ENCODE measurements around the gene MEIS2.

MEIS2 gene

GRCh38 chr15:37010595-37010994, 89.8 kb downstream of the MEIS2 start:
- Mint-ChIP-seq H3K4me3 (no peak overlapping the region), H3K27me3 (ENCODE audit: low read depth) (no peaks in the 10 kb centered on the region), H3K4me1 (peaks cover 30% of the 10 kb centered on the region), H3K36me3 (ENCODE audit: low read depth) (peaks cover 72% of the 10 kb centered on the region), H3K9me3 (no peaks in the 10 kb centered on the region), H3K27ac (no peak overlapping the region)
- no peak for TF ChIP-seq CTCF (IDR thresholded peaks at IDR 0.05; ENCODE audit: unreplicated experiment in 3 of 3)

GRCh38 chr15:37009288-37009687, 91.1 kb downstream of the MEIS2 start:
- H3K36me3 Mint-ChIP-seq (ENCODE audit: low read depth) = peaks cover 80% of the 10 kb centered on the region
- H3K4me1 Mint-ChIP-seq = peaks cover 17% of the 10 kb centered on the region
- no peaks in the 10 kb centered on the region for H3K9me3 Mint-ChIP-seq
- no peak for TF ChIP-seq CTCF (IDR thresholded peaks at IDR 0.05; ENCODE audit: unreplicated experiment in 3 of 3)
- no peak overlapping the region for H3K27ac Mint-ChIP-seq
- H3K27me3 Mint-ChIP-seq (ENCODE audit: low read depth) = no peaks in the 10 kb centered on the region
- no peak overlapping the region for H3K4me3 Mint-ChIP-seq

GRCh38 chr15:37008205-37008604, 92.1 kb downstream of the MEIS2 start:
- Mint-ChIP-seq H3K27me3 (ENCODE audit: low read depth) (no peaks in the 10 kb centered on the region), H3K27ac (no peak overlapping the region), H3K4me1 (peaks cover 9% of the 10 kb centered on the region), H3K9me3 (no peaks in the 10 kb centered on the region), H3K36me3 (ENCODE audit: low read depth) (peaks cover 83% of the 10 kb centered on the region), H3K4me3 (no peak overlapping the region)
- TF ChIP-seq CTCF (IDR thresholded peaks at IDR 0.05; ENCODE audit: unreplicated experiment in 3 of 3) = no peak

- H3K36me3 Mint-ChIP-seq (ENCODE audit: low read depth) = peaks cover 83% of the 10 kb centered on the region
- no peak for TF ChIP-seq CTCF (IDR thresholded peaks at IDR 0.05; ENCODE audit: unreplicated experiment in 3 of 3)
- no peaks in the 10 kb centered on the region for H3K9me3 Mint-ChIP-seq
- H3K4me3 Mint-ChIP-seq = no peak overlapping the region
- no peak overlapping the region for H3K27ac Mint-ChIP-seq
- peaks cover 6% of the 10 kb centered on the region for H3K4me1 Mint-ChIP-seq
- H3K27me3 Mint-ChIP-seq (ENCODE audit: low read depth) = no peaks in the 10 kb centered on the region
Measured at GRCh38 chr15:37007301-37007700, 93.0 kb downstream of the MEIS2 start.

GRCh38 chr15:37004981-37005735, 95.2 kb downstream of the MEIS2 start:
- peaks cover 86% of the 10 kb centered on the region for H3K36me3 Mint-ChIP-seq (ENCODE audit: low read depth)
- no peak for TF ChIP-seq CTCF (IDR thresholded peaks at IDR 0.05; ENCODE audit: unreplicated experiment in 3 of 3)
- H3K27ac Mint-ChIP-seq = no peak overlapping the region
- no peaks in the 10 kb centered on the region for H3K4me1 Mint-ChIP-seq
- no peaks in the 10 kb centered on the region for H3K9me3 Mint-ChIP-seq
- no peak overlapping the region for H3K4me3 Mint-ChIP-seq
- H3K27me3 Mint-ChIP-seq (ENCODE audit: low read depth) = no peaks in the 10 kb centered on the region

GRCh38 chr15:37004373-37004869, 95.9 kb downstream of the MEIS2 start:
- Mint-ChIP-seq H3K4me3 (no peak overlapping the region), H3K36me3 (ENCODE audit: low read depth) (peaks cover 86% of the 10 kb centered on the region), H3K9me3 (no peaks in the 10 kb centered on the region), H3K4me1 (no peaks in the 10 kb centered on the region), H3K27ac (no peak overlapping the region), H3K27me3 (ENCODE audit: low read depth) (no peaks in the 10 kb centered on the region)
- no peak for TF ChIP-seq CTCF (IDR thresholded peaks at IDR 0.05; ENCODE audit: unreplicated experiment in 3 of 3)

Data from nephron (organoid).